OCI-LY7 (cell line): Measurements from ENCODE around the gene CWC25. TPM values are rescaled to one million over a fixed set of nuclear protein-coding genes. Genes with fewer than 3 reads are reported as not detected.
A peak's percentile ranks its signal among the peaks of the same experiment; 100 is the strongest.

Experiments
- BruUV-seq: library from RNA; stranded (reverse); fragments of 400-500 nt; replicated peaks from 2 replicates; lab custom pipeline; 2021; lab: Mats Ljungman, UMichigan
- CTCF ChIA-PET: fragments of 300-600 bp; sonication (Branson Sonifier 250); formaldehyde crosslinking; loops from one replicate; lab custom pipeline; 2022; ENCODE audit warnings: antibody characterized with exemption; ENCODE audit not compliant: unreplicated experiment; lab: Charles Lee
- POLR2A ChIA-PET: fragments of 300-600 bp; sonication (Branson Sonifier 250); formaldehyde crosslinking; loops from one replicate; lab custom pipeline; 2022; ENCODE audit warnings: antibody characterized with exemption; lab: Charles Lee
- DNase-seq: peaks from one replicate; pipeline ENCODE4 v3.0.0-alpha.2; 2015; ENCODE audit warnings: low spot score
- H2AFZ ChIP-seq: fragments of 200-600 bp; sonication (generic), shearing (Covaris generic); 2 replicates; pipeline ENCODE4 v1.6.1; 2014; ENCODE audit warnings: mild to moderate bottlenecking, antibody characterized with exemption, low read length, moderate library complexity
- H3K27ac ChIP-seq: fragments of 200-600 bp; sonication (generic); 2 replicates; pipeline ENCODE4 v1.5.1; 2014; ENCODE audit warnings: mixed run types, low read depth, mild to moderate bottlenecking, moderate library complexity, low read length, inconsistent platforms; ENCODE audit not compliant: poor library complexity, severe bottlenecking
- H3K36me3 ChIP-seq: fragments of 200-600 bp; sonication (generic); 2 replicates; pipeline ENCODE4 v1.6.1; 2014; ENCODE audit warnings: mild to moderate bottlenecking, antibody characterized with exemption, low read length, moderate library complexity, mixed read lengths; ENCODE audit not compliant: insufficient read depth
- H3K4me1 ChIP-seq: fragments of 200-600 bp; sonication (generic); 2 replicates; pipeline ENCODE4 v1.5.1; 2014; ENCODE audit warnings: mild to moderate bottlenecking, low read length; ENCODE audit not compliant: insufficient read depth, poor library complexity, severe bottlenecking
- H3K4me2 ChIP-seq: fragments of 200-600 bp; sonication (generic); 2 replicates; pipeline ENCODE4 v1.6.1; 2014; ENCODE audit warnings: mild to moderate bottlenecking, low read length
- H3K4me3 ChIP-seq: fragments of 200-600 bp; sonication (generic); 2 replicates; pipeline ENCODE4 v1.5.1; 2014; ENCODE audit warnings: mild to moderate bottlenecking, low read depth, low read length; ENCODE audit not compliant: poor library complexity, severe bottlenecking
- H3K79me2 ChIP-seq: fragments of 200-600 bp; sonication (generic); 2 replicates; pipeline ENCODE4 v1.6.1; 2016; ENCODE audit warnings: low read depth, mild to moderate bottlenecking, low read length, moderate library complexity, mixed read lengths; ENCODE audit not compliant: insufficient read depth
- H3K9me2 ChIP-seq: fragments of 200-600 bp; sonication (generic); 2 replicates; pipeline ENCODE4 v1.6.1; 2016; ENCODE audit warnings: mild to moderate bottlenecking, low read length, mixed read lengths; ENCODE audit not compliant: insufficient read depth
- H3K9me3 ChIP-seq: fragments of 200-600 bp; sonication (generic); 2 replicates; pipeline ENCODE4 v1.6.1; 2014; ENCODE audit warnings: mild to moderate bottlenecking, mixed run types, low read length, mixed read lengths
- H4K20me1 ChIP-seq: fragments of 200-600 bp; sonication (generic); 2 replicates; pipeline ENCODE4 v1.6.1; 2014; ENCODE audit warnings: mild to moderate bottlenecking, antibody characterized with exemption, low read length, moderate library complexity, mixed read lengths; ENCODE audit not compliant: insufficient read depth
- CTCF ChIP-seq: fragments of 200-600 bp; sonication (generic); conservative IDR thresholded peaks from 2 replicates; pipeline ENCODE4 v1.5.1; 2014; ENCODE audit warnings: mild to moderate bottlenecking, antibody characterized with exemption, low read length, moderate library complexity, mixed read lengths
- EZH2phosphoT487 ChIP-seq: fragments of 200-600 bp; sonication (generic); IDR thresholded peaks from 2 replicates; pipeline ENCODE4 v1.6.1; 2018; ENCODE audit warnings: low read depth, borderline replicate concordance, mild to moderate bottlenecking, mixed run types, antibody characterized with exemption, low read length, moderate library complexity, mixed read lengths
- intact Hi-C: fragments of 100-400 bp; cut with micrococcal nuclease; formaldehyde crosslinking; loops from one replicate; pipeline ENCODE4 v1.10.0; 2022; ENCODE audit not compliant: unreplicated experiment
- total RNA-seq, 2 experiments: library from RNA; depleted of rRNA in 1 of 2; stranded (reverse); fragments of >200 nt in 1 of 2; shearing (Covaris generic) in 1 of 2; gene quantifications; 2 replicates each; pipeline ENCODE4 v1.2.3, GENCODE V29; 2014 to 2022

The CWC25 gene
- total RNA-seq, 2 experiments from 2014 or later = 22.2 to 26.8 TPM

GRCh38 chr17:38815576-38816193 lies 9.4 kb downstream of the CWC25 start:
- ChIA-PET CTCF (no interaction called here), POLR2A (no interaction called here)
- H3K4me2 ChIP-seq = no peak overlapping the region
- no peaks in the 10 kb centered on the region for H4K20me1 ChIP-seq
- no peak overlapping the region for H3K4me3 ChIP-seq
- peaks cover 8% of the 10 kb centered on the region; the same call in 1 of the 2 replicates for H3K79me2 ChIP-seq
- BruUV-seq = no TSS peak
- no peak overlapping the region for H2AFZ ChIP-seq
- H3K9me3 ChIP-seq = no peaks in the 10 kb centered on the region
- intact Hi-C loops = no loop called here
- H3K27ac ChIP-seq = no peak overlapping the region
- H3K4me1 ChIP-seq = no peaks in the 10 kb centered on the region
- peaks cover 80% of the 10 kb centered on the region for H3K36me3 ChIP-seq
- no peaks in the 10 kb centered on the region for H3K9me2 ChIP-seq
- no peak for DNase-seq
- TF ChIP-seq EZH2phosphoT487 (no peak), CTCF (peak; percentile 61)

GRCh38 chr17:38809828-38810227 lies 15.3 kb downstream of the CWC25 start:
- Histone ChIP-seq H3K27ac (no peak overlapping the region), H3K9me3 (no peaks in the 10 kb centered on the region), H3K4me3 (no peak overlapping the region), H3K4me1 (peaks cover 13% of the 10 kb centered on the region), H4K20me1 (no peaks in the 10 kb centered on the region), H3K4me2 (no peak overlapping the region), H2AFZ (no peak overlapping the region), H3K79me2 (no peaks in the 10 kb centered on the region), H3K9me2 (no peaks in the 10 kb centered on the region), H3K36me3 (peaks cover 91% of the 10 kb centered on the region)
- CTCF ChIA-PET = no interaction called here
- TF ChIP-seq EZH2phosphoT487 (no peak), CTCF (no peak)
- no peak for DNase-seq
- no TSS peak for BruUV-seq
- POLR2A ChIA-PET = no interaction called here
- intact Hi-C loops = no loop called here

- no peaks in the 10 kb centered on the region for H3K9me2 ChIP-seq
- POLR2A ChIA-PET = interaction anchor here (0.8 kb wide), 1 partner anchor 8 kb away, joined by 3 read pairs; no protein-coding TSS in a partner anchor
- intact Hi-C loops = loop anchor here (1.0 kb wide), 1 partner anchor 69 kb away; no protein-coding TSS in a partner anchor
- TF ChIP-seq CTCF (no peak), EZH2phosphoT487 (no peak)
- no peak for DNase-seq
- CTCF ChIA-PET = no interaction called here
- no TSS peak for BruUV-seq
- peak overlapping the region; percentile 86 for H3K4me2 ChIP-seq
- no peaks in the 10 kb centered on the region for H4K20me1 ChIP-seq
- H3K9me3 ChIP-seq = no peaks in the 10 kb centered on the region
- H3K79me2 ChIP-seq = peaks cover 31% of the 10 kb centered on the region
- peaks cover 53% of the 10 kb centered on the region for H3K36me3 ChIP-seq
- peak overlapping the region; percentile 97 for H3K4me3 ChIP-seq
- H2AFZ ChIP-seq = peak overlapping the region; percentile 56; the same call in 1 of the 2 replicates
- peaks cover 24% of the 10 kb centered on the region for H3K4me1 ChIP-seq
- peak overlapping the region; percentile 80 for H3K27ac ChIP-seq
Observed at GRCh38 chr17:38800237-38800760, 24.8 kb downstream of the CWC25 start.
